OCI-LY7 (cell line): ENCODE measurements around the gene NDUFAF2. TPM values are rescaled to one million over a fixed set of nuclear protein-coding genes. Genes with fewer than 3 reads are reported as not detected.
"Not testable (repeated sequence)": the region's sequence is repeated elsewhere in the genome, so short reads cannot be mapped to it uniquely, and the experiment has no call there.

Experiments
- BruUV-seq: library from RNA; stranded (reverse); fragments of 400-500 nt; replicated peaks from 2 replicates; lab custom pipeline; 2021; lab: Mats Ljungman, UMichigan
- CTCF ChIA-PET: fragments of 300-600 bp; sonication (Branson Sonifier 250); formaldehyde crosslinking; loops from one replicate; lab custom pipeline; 2022; ENCODE audit warnings: antibody characterized with exemption; ENCODE audit not compliant: unreplicated experiment; lab: Charles Lee
- POLR2A ChIA-PET: fragments of 300-600 bp; sonication (Branson Sonifier 250); formaldehyde crosslinking; loops from one replicate; lab custom pipeline; 2022; ENCODE audit warnings: antibody characterized with exemption; lab: Charles Lee
- DNase-seq: peaks from one replicate; pipeline ENCODE4 v3.0.0-alpha.2; 2015; ENCODE audit warnings: low spot score
- H2AFZ ChIP-seq: fragments of 200-600 bp; sonication (generic), shearing (Covaris generic); 2 replicates; pipeline ENCODE4 v1.6.1; 2014; ENCODE audit warnings: mild to moderate bottlenecking, antibody characterized with exemption, low read length, moderate library complexity
- H3K27ac ChIP-seq: fragments of 200-600 bp; sonication (generic); 2 replicates; pipeline ENCODE4 v1.5.1; 2014; ENCODE audit warnings: mixed run types, low read depth, mild to moderate bottlenecking, moderate library complexity, low read length, inconsistent platforms; ENCODE audit not compliant: poor library complexity, severe bottlenecking
- H3K36me3 ChIP-seq: fragments of 200-600 bp; sonication (generic); 2 replicates; pipeline ENCODE4 v1.6.1; 2014; ENCODE audit warnings: mild to moderate bottlenecking, antibody characterized with exemption, low read length, moderate library complexity, mixed read lengths; ENCODE audit not compliant: insufficient read depth
- H3K4me1 ChIP-seq: fragments of 200-600 bp; sonication (generic); 2 replicates; pipeline ENCODE4 v1.5.1; 2014; ENCODE audit warnings: mild to moderate bottlenecking, low read length; ENCODE audit not compliant: insufficient read depth, poor library complexity, severe bottlenecking
- H3K4me2 ChIP-seq: fragments of 200-600 bp; sonication (generic); 2 replicates; pipeline ENCODE4 v1.6.1; 2014; ENCODE audit warnings: mild to moderate bottlenecking, low read length
- H3K4me3 ChIP-seq: fragments of 200-600 bp; sonication (generic); 2 replicates; pipeline ENCODE4 v1.5.1; 2014; ENCODE audit warnings: mild to moderate bottlenecking, low read depth, low read length; ENCODE audit not compliant: poor library complexity, severe bottlenecking
- H3K79me2 ChIP-seq: fragments of 200-600 bp; sonication (generic); 2 replicates; pipeline ENCODE4 v1.6.1; 2016; ENCODE audit warnings: low read depth, mild to moderate bottlenecking, low read length, moderate library complexity, mixed read lengths; ENCODE audit not compliant: insufficient read depth
- H3K9me2 ChIP-seq: fragments of 200-600 bp; sonication (generic); 2 replicates; pipeline ENCODE4 v1.6.1; 2016; ENCODE audit warnings: mild to moderate bottlenecking, low read length, mixed read lengths; ENCODE audit not compliant: insufficient read depth
- H3K9me3 ChIP-seq: fragments of 200-600 bp; sonication (generic); 2 replicates; pipeline ENCODE4 v1.6.1; 2014; ENCODE audit warnings: mild to moderate bottlenecking, mixed run types, low read length, mixed read lengths
- H4K20me1 ChIP-seq: fragments of 200-600 bp; sonication (generic); 2 replicates; pipeline ENCODE4 v1.6.1; 2014; ENCODE audit warnings: mild to moderate bottlenecking, antibody characterized with exemption, low read length, moderate library complexity, mixed read lengths; ENCODE audit not compliant: insufficient read depth
- CTCF ChIP-seq: fragments of 200-600 bp; sonication (generic); conservative IDR thresholded peaks from 2 replicates; pipeline ENCODE4 v1.5.1; 2014; ENCODE audit warnings: mild to moderate bottlenecking, antibody characterized with exemption, low read length, moderate library complexity, mixed read lengths
- EZH2phosphoT487 ChIP-seq: fragments of 200-600 bp; sonication (generic); IDR thresholded peaks from 2 replicates; pipeline ENCODE4 v1.6.1; 2018; ENCODE audit warnings: low read depth, borderline replicate concordance, mild to moderate bottlenecking, mixed run types, antibody characterized with exemption, low read length, moderate library complexity, mixed read lengths
- intact Hi-C: fragments of 100-400 bp; cut with micrococcal nuclease; formaldehyde crosslinking; loops from one replicate; pipeline ENCODE4 v1.10.0; 2022; ENCODE audit not compliant: unreplicated experiment
- total RNA-seq, 2 experiments: library from RNA; depleted of rRNA in 1 of 2; stranded (reverse); fragments of >200 nt in 1 of 2; shearing (Covaris generic) in 1 of 2; gene quantifications; 2 replicates each; pipeline ENCODE4 v1.2.3, GENCODE V29; 2014 to 2022

The NDUFAF2 gene
- total RNA-seq, 2 experiments from 2014 or later = 20.8 to 36.8 TPM

GRCh38 chr5:61184708-61185107 lies 239.7 kb downstream of the NDUFAF2 start:
- H3K27ac ChIP-seq = no peak overlapping the region
- ChIA-PET CTCF (no interaction called here), POLR2A (no interaction called here)
- no peak overlapping the region for H3K4me2 ChIP-seq
- no peaks in the 10 kb centered on the region for H4K20me1 ChIP-seq
- H2AFZ ChIP-seq = no peak overlapping the region
- no peaks in the 10 kb centered on the region for H3K79me2 ChIP-seq
- no peaks in the 10 kb centered on the region for H3K36me3 ChIP-seq
- no peaks in the 10 kb centered on the region for H3K9me3 ChIP-seq
- BruUV-seq = no TSS peak
- H3K9me2 ChIP-seq = no peaks in the 10 kb centered on the region
- no peak for TF ChIP-seq EZH2phosphoT487
- TF ChIP-seq CTCF = no peak
- H3K4me1 ChIP-seq = no peaks in the 10 kb centered on the region
- no peak for DNase-seq
- H3K4me3 ChIP-seq = no peak overlapping the region
- intact Hi-C loops = no loop called here

GRCh38 chr5:61186634-61187033 lies 241.6 kb downstream of the NDUFAF2 start:
- H3K4me1 ChIP-seq = no peaks in the 10 kb centered on the region
- H3K79me2 ChIP-seq = no peaks in the 10 kb centered on the region
- H3K4me3 ChIP-seq = no peak overlapping the region
- ChIA-PET CTCF (no interaction called here), POLR2A (no interaction called here)
- no peaks in the 10 kb centered on the region for H3K9me3 ChIP-seq
- DNase-seq = no peak
- no peaks in the 10 kb centered on the region; the same call in 1 of the 2 replicates for H3K9me2 ChIP-seq
- H3K36me3 ChIP-seq = no peaks in the 10 kb centered on the region
- H2AFZ ChIP-seq = no peak overlapping the region
- intact Hi-C loops = no loop called here
- no TSS peak for BruUV-seq
- no peaks in the 10 kb centered on the region for H4K20me1 ChIP-seq
- no peak overlapping the region for H3K4me2 ChIP-seq
- no peak for TF ChIP-seq CTCF
- TF ChIP-seq EZH2phosphoT487 = no peak
- H3K27ac ChIP-seq = no peak overlapping the region

- intact Hi-C loops, H3K9me3 ChIP-seq, H3K4me3 ChIP-seq, H3K36me3 ChIP-seq, H3K27ac ChIP-seq, DNase-seq, H3K9me2 ChIP-seq, H3K4me1 ChIP-seq, H3K4me2 ChIP-seq, H4K20me1 ChIP-seq, H2AFZ ChIP-seq, BruUV-seq, H3K79me2 ChIP-seq, CTCF ChIA-PET: not testable (repeated sequence)
- POLR2A ChIA-PET = interaction anchor here (0.7 kb wide), 1 partner anchor 207 kb away, joined by 3 read pairs; no protein-coding TSS in a partner anchor
Measured at GRCh38 chr5:61187352-61187751, 242.3 kb downstream of the NDUFAF2 start.

GRCh38 chr5:61187826-61188225 lies 242.8 kb downstream of the NDUFAF2 start:
- BruUV-seq, intact Hi-C loops: not testable (repeated sequence)

More at GRCh38 chr5:61187826-61188225, 242.8 kb downstream of the NDUFAF2 start:
- H4K20me1 ChIP-seq, H2AFZ ChIP-seq, H3K4me1 ChIP-seq, H3K79me2 ChIP-seq, H3K4me3 ChIP-seq, DNase-seq, CTCF ChIA-PET, H3K27ac ChIP-seq, H3K4me2 ChIP-seq, H3K9me3 ChIP-seq, H3K36me3 ChIP-seq, H3K9me2 ChIP-seq: not testable (repeated sequence)
- POLR2A ChIA-PET = interaction anchor here (0.7 kb wide), 1 partner anchor 208 kb away, joined by 3 read pairs; no protein-coding TSS in a partner anchor
